Thyroid gland (tissue), 4 donors: ENCODE results near the gene FDXACB1. TPM values are rescaled to one million over a fixed set of nuclear protein-coding genes. Genes with fewer than 3 reads are reported as not detected.

ENCODE experiments used
- DNase-seq, 2 donors: peaks; one replicate each; pipeline ENCODE4 v3.0.0-alpha.2; 2019
- H3K27ac ChIP-seq, 3 donors: fragments of 200-600 bp; sonication (generic); 1 replicate in 2 of 3; 2 replicates in 1 of 3; pipeline ENCODE4 v1.5.1; 2016 to 2019; ENCODE audit warnings: mild to moderate bottlenecking in 1 of 3, moderate library complexity in 1 of 3
- H3K27me3 ChIP-seq: fragments of 200-600 bp; sonication (generic); one replicate; pipeline ENCODE4 v1.5.1; 2019
- H3K36me3 ChIP-seq, 2 donors: fragments of 200-600 bp; sonication (generic); one replicate each; pipeline ENCODE4 v1.5.1; 2016 to 2019
- H3K4me1 ChIP-seq, 2 donors: fragments of 200-600 bp; sonication (generic); one replicate each; pipeline ENCODE4 v1.5.1; 2017 to 2019
- H3K4me3 ChIP-seq, 3 donors: fragments of 200-600 bp; sonication (generic); replicated peaks in 1 of 3; 1 replicate in 2 of 3; 2 replicates in 1 of 3; pipeline ENCODE4 v1.5.1; 2016; ENCODE audit warnings: mild to moderate bottlenecking in 1 of 3
- H3K9me3 ChIP-seq: fragments of 200-600 bp; sonication (generic); one replicate; pipeline ENCODE4 v1.5.1; 2017
- POLR2A ChIP-seq, 2 donors: fragments of 450-650 bp; IDR thresholded peaks; one replicate each; pipeline ENCODE4 v1.6.1; 2017; ENCODE audit warnings: antibody characterized with exemption in 2 of 2, mild to moderate bottlenecking in 2 of 2, moderate library complexity in 1 of 2
- WGBS, 2 donors: methylation state at CpG; one replicate each; pipeline ENCODE4 v1.1.5; 2017; 5-methylcytosine and 5-hydroxymethylcytosine counted together
- intact Hi-C: fragments of 100-400 bp; cut with DNase I; formaldehyde crosslinking; loops from one replicate; pipeline ENCODE4 v1.15.1; 2023
- total RNA-seq, 4 donors: library from RNA; depleted of rRNA; stranded (reverse); fragments of >200 nt; gene quantifications; one replicate each; pipeline ENCODE4 v1.2.3, GENCODE V29; 2016
- TF ChIP-seq, protein P1 (sequence below), 6 experiments: fragments of 200-600 bp in 3 of 6; fragments of 450-650 bp in 3 of 6; sonication (generic) in 3 of 6; IDR thresholded peaks; one replicate each; pipeline ENCODE4 v1.5.1; 2016 to 2019; ENCODE audit warnings: antibody characterized with exemption in 6 of 6, mild to moderate bottlenecking in 2 of 6, inconsistent platforms in 1 of 6, moderate library complexity in 1 of 6

The FDXACB1 gene
- 1 to 10 TPM; 1.8 to 3.0 (median 2.8) TPM for total RNA-seq

- 0% methylated on average over 48 to 51 of the region's 55 CpGs for WGBS, 2 donors
- peak in 1 of 2 donors; percentile 87 for TF ChIP-seq POLR2A (IDR thresholded peaks at IDR 0.05)
- TF ChIP-seq, protein P1, sequence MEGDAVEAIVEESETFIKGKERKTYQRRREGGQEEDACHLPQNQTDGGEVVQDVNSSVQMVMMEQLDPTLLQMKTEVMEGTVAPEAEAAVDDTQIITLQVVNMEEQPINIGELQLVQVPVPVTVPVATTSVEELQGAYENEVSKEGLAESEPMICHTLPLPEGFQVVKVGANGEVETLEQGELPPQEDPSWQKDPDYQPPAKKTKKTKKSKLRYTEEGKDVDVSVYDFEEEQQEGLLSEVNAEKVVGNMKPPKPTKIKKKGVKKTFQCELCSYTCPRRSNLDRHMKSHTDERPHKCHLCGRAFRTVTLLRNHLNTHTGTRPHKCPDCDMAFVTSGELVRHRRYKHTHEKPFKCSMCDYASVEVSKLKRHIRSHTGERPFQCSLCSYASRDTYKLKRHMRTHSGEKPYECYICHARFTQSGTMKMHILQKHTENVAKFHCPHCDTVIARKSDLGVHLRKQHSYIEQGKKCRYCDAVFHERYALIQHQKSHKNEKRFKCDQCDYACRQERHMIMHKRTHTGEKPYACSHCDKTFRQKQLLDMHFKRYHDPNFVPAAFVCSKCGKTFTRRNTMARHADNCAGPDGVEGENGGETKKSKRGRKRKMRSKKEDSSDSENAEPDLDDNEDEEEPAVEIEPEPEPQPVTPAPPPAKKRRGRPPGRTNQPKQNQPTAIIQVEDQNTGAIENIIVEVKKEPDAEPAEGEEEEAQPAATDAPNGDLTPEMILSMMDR (IDR thresholded peaks at IDR 0.05), result peak; percentile 92 to 100 (median 98)
- DNase-seq, result peak; percentile 96 to 97
- no peaks in the 10 kb centered on the region for H3K9me3 ChIP-seq
- intact Hi-C loops, result loop anchor here (5.0 kb wide), 1 partner anchor 98 kb away; no protein-coding TSS in a partner anchor
- peak within 1 kb of the TSS; percentile 34 to 48 (median 41) for H3K4me3 ChIP-seq
- H3K4me1 ChIP-seq, result peaks cover 3 to 18% of the 10 kb centered on the region in 2 donors
- peak within 1 kb of the TSS; percentile 94 to 99 (median 96) for H3K27ac ChIP-seq
- no peaks in the 10 kb centered on the region for H3K27me3 ChIP-seq
- peaks cover 0 to 3% of the 10 kb centered on the region in 2 donors for H3K36me3 ChIP-seq
Observed at GRCh38 chr11:111878849-111879636, at the start of gene FDXACB1, which contains the start of gene CFAP68. Gene FDXACB1, minus strand, starts transcription at chr11:111879165. Its CDS starts 33 bp downstream, at chr11:111879132. Gene CFAP68, plus strand, starts transcription at chr11:111879541. Its CDS starts 20 bp downstream, at chr11:111879561.

- WGBS, 2 donors, result 3 to 7% methylated on average over 17 to 38 of the region's 47 CpGs
- Histone ChIP-seq H3K27me3 (no peaks in the 10 kb centered on the region), H3K4me3 (peak overlapping the region in 2 of 3 donors; percentile 25 to 30), H3K4me1 (peaks cover 29 to 39% of the 10 kb centered on the region in 2 donors), H3K9me3 (no peaks in the 10 kb centered on the region), H3K27ac (peak overlapping the region; percentile 86 to 95 (median 94)), H3K36me3 (no peaks in the 10 kb centered on the region)
- peak; percentile 97 for DNase-seq
- intact Hi-C loops, result loop anchor here (5.0 kb wide), 1 partner anchor 44 kb away; no protein-coding TSS in a partner anchor
- TF ChIP-seq POLR2A (IDR thresholded peaks at IDR 0.05), result peak in 1 of 2 donors; percentile 90
- TF ChIP-seq, protein P1 (IDR thresholded peaks at IDR 0.05), result peak in 1 of 6 experiments; percentile 28
Observed at GRCh38 chr11:111926505-111927391, 47.8 kb upstream of the FDXACB1 start.

- intact Hi-C loops, result loop anchor here (5.0 kb wide), 1 partner anchor 44 kb away; no protein-coding TSS in a partner anchor
- WGBS, 2 donors, result 92 to 93% methylated on average over 15 to 16 of the region's 16 CpGs
- Histone ChIP-seq H3K27ac (peak overlapping the region; percentile 86 to 95 (median 94)), H3K36me3 (no peaks in the 10 kb centered on the region), H3K27me3 (no peaks in the 10 kb centered on the region), H3K9me3 (no peaks in the 10 kb centered on the region), H3K4me1 (peaks cover 33 to 44% of the 10 kb centered on the region in 2 donors), H3K4me3 (no peak overlapping the region)
- no peak for DNase-seq
- TF ChIP-seq, protein P1 (IDR thresholded peaks at IDR 0.05), result no peak
- no peak for TF ChIP-seq POLR2A (IDR thresholded peaks at IDR 0.05)
Observed at GRCh38 chr11:111925953-111926352, 47.0 kb upstream of the FDXACB1 start.

DNA sequence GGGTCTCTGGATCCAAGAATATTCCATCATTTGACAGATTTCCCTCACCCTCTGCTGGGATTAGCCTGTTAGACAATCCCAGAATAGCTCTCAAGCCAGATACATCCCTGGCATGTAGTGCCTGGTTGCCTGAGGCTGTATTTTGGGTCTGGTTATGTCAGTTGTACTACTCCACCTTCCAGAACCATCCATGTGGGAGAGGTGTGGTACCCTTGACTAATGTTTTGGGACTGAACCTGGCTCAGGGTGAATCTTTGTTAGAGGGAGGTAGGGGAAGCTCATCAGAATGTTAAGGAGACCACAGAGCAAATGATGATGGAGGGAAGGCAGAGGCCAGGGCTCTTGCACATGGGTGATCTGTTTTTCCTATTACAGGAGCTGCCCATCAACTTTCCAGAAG, 45.0 kb upstream of the FDXACB1 start:
- Histone ChIP-seq H3K36me3 (no peaks in the 10 kb centered on the region), H3K4me3 (no peak overlapping the region), H3K9me3 (no peaks in the 10 kb centered on the region), H3K4me1 (peaks cover 33 to 50% of the 10 kb centered on the region in 2 donors), H3K27ac (peak overlapping the region; percentile 83 to 95 (median 94)), H3K27me3 (no peaks in the 10 kb centered on the region)
- TF ChIP-seq, protein P1 (IDR thresholded peaks at IDR 0.05), result no peak
- no peak for TF ChIP-seq POLR2A (IDR thresholded peaks at IDR 0.05)
- DNase-seq, result no peak
- intact Hi-C loops, result no loop called here
